ENCODE results near the gene RNU6-9.

The RNU6-9 gene

DNA sequence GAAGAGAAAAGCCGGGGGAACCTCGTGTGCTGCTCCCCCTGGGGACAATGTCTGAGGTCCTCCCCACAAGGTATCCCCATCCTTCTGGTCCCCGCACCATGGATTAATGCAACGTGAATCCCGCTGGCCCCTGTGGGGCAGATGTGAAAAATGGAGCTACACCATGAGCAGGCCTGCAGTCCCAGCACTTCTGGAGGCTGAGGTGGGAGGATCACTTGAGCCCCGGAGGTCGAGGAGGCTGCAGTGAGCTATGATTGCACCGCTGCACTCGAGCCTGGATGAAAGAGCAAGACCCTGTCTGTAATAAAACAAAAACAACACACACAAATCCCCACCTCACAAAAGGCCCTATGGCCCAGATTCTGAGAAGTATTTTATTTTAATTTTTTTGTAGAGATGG lies 35.0 kb upstream of the RNU6-9 start:
- no peak overlapping the region for H3K4me2 ChIP-seq (ENCODE audit: low read length)
- H3K9ac ChIP-seq: no peak overlapping the region
- no peak overlapping the region for H3K27ac ChIP-seq
- H3K9me3 ChIP-seq (ENCODE audit: control insufficient read depth, low read length): no peaks in the 10 kb centered on the region
- no peak overlapping the region for H3K4me3 ChIP-seq (ENCODE audit: low read depth, low read length)
- TF ChIP-seq, protein P1, sequence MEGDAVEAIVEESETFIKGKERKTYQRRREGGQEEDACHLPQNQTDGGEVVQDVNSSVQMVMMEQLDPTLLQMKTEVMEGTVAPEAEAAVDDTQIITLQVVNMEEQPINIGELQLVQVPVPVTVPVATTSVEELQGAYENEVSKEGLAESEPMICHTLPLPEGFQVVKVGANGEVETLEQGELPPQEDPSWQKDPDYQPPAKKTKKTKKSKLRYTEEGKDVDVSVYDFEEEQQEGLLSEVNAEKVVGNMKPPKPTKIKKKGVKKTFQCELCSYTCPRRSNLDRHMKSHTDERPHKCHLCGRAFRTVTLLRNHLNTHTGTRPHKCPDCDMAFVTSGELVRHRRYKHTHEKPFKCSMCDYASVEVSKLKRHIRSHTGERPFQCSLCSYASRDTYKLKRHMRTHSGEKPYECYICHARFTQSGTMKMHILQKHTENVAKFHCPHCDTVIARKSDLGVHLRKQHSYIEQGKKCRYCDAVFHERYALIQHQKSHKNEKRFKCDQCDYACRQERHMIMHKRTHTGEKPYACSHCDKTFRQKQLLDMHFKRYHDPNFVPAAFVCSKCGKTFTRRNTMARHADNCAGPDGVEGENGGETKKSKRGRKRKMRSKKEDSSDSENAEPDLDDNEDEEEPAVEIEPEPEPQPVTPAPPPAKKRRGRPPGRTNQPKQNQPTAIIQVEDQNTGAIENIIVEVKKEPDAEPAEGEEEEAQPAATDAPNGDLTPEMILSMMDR (IDR thresholded peaks at IDR 0.05): no peak
- H3K36me3 ChIP-seq (ENCODE audit: control insufficient read depth, insufficient read depth, low read length): no peaks in the 10 kb centered on the region
- H2AFZ ChIP-seq: no peak overlapping the region
- H3K79me2 ChIP-seq: no peaks in the 10 kb centered on the region
- no peaks in the 10 kb centered on the region for H3K4me1 ChIP-seq
- no peaks in the 10 kb centered on the region for H3K27me3 ChIP-seq (ENCODE audit: control insufficient read depth, insufficient read depth, low read length)

DNA sequence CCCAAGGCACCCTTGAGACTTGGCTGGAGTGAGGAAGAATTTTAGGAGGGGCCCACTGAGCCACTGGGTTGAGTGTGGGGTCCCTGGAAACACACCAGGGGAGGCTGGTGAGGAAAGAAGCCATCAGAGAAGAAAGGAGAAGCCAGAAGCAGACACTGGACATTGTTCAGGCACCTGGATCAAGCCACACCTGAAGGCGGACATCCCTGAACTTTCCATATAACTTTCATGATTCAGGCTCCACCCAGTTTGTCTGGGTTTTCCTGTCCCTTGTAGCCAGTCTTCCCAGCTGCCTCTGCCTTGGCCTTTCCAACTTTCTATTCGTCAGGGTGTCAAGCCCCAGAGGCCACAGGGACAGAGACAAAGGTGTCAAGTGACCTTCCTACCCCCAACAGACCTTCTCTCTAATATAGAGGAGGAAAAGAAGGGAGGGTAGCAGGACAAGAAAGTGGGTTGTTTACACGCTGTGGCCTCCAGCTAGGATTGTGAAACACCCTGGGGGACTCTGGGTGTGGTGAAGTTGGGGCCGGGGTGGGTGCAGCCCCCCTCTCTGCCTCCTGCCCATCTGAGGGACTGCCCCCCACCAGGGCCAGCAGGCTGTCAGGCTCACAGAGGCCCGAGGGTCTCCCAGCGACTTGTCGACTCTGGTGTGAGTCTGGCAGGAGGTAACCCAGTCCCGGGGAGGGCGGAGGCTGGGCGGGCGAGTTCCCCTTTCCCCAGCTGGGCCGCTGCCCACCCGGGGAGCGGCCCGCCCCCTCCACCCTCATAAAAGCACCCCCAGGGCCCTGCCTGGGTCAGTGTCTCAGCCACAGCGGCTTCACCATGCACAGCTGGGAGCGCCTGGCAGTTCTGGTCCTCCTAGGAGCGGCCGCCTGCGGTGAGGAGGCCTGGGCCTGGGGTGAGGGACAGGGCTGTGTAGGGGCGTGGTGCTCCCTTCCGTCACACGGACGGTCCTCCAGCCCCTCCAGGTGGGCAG lies 34.1 kb upstream of the RNU6-9 start, which contains the start of gene CFD:
TSS of gene CFD (plus strand) at position 797 of the 976 bp plus-strand sequence. CDS start at position 823, 26 bp downstream.
- no peaks in the 10 kb centered on the region for H3K79me2 ChIP-seq
- TF ChIP-seq, protein P1 (IDR thresholded peaks at IDR 0.05): no peak
- H3K4me1 ChIP-seq: no peaks in the 10 kb centered on the region
- no peak within 1 kb of the TSS for H3K9ac ChIP-seq
- no peak within 1 kb of the TSS for H3K27ac ChIP-seq
- peak within 1 kb of the TSS; percentile 77 for H2AFZ ChIP-seq
- H3K36me3 ChIP-seq (ENCODE audit: control insufficient read depth, insufficient read depth, low read length): no peaks in the 10 kb centered on the region
- no peaks in the 10 kb centered on the region for H3K27me3 ChIP-seq (ENCODE audit: control insufficient read depth, insufficient read depth, low read length)
- no peaks in the 10 kb centered on the region for H3K9me3 ChIP-seq (ENCODE audit: control insufficient read depth, low read length)
- H3K4me3 ChIP-seq (ENCODE audit: low read depth, low read length): peak within 1 kb of the TSS; percentile 44
- H3K4me2 ChIP-seq (ENCODE audit: low read length): peak within 1 kb of the TSS; percentile 65

DNA sequence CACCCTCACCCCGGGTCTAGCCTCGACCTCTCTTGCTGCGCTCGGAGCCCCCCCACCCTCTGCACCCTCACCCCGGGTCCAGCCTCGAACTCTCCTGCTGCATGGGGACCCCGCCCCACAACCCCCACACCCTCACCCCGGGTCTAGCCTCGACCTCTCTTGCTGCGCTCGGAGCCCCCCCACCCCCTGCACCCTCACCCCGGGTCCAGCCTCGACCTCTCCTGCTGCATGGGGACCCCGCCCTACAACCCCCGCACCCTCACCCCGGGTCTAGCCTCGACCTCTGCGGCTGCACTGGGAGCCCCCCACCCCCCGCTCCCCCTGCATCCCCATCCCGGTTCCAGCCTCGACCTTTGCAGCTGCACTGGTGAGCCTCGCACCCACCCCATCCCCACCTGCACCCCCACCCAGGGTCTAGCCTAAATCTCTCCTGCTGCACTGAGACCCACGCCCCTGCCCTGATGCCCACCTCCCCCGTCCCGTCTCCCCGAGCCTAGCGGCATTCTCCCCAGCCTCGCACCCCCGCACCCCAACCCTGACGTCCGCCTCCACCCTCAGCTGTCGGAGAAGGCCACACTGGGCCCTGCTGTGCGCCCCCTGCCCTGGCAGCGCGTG lies 32.0 kb upstream of the RNU6-9 start:
- H3K9me3 ChIP-seq (ENCODE audit: control insufficient read depth, low read length): no peaks in the 10 kb centered on the region
- H3K36me3 ChIP-seq (ENCODE audit: control insufficient read depth, insufficient read depth, low read length): no peaks in the 10 kb centered on the region
- H3K4me3 ChIP-seq (ENCODE audit: low read depth, low read length): no peak overlapping the region
- H2AFZ ChIP-seq: no peak overlapping the region
- H3K4me1 ChIP-seq: no peaks in the 10 kb centered on the region
- no peaks in the 10 kb centered on the region for H3K27me3 ChIP-seq (ENCODE audit: control insufficient read depth, insufficient read depth, low read length)
- H3K27ac ChIP-seq: no peak overlapping the region
- no peak overlapping the region for H3K4me2 ChIP-seq (ENCODE audit: low read length)
- H3K79me2 ChIP-seq: no peaks in the 10 kb centered on the region
- TF ChIP-seq, protein P1 (IDR thresholded peaks at IDR 0.05): no peak
- no peak overlapping the region for H3K9ac ChIP-seq

- H3K4me1 ChIP-seq: no peaks in the 10 kb centered on the region
- no peaks in the 10 kb centered on the region for H3K36me3 ChIP-seq (ENCODE audit: control insufficient read depth, insufficient read depth, low read length)
- TF ChIP-seq, protein P1 (IDR thresholded peaks at IDR 0.05): no peak
- H3K79me2 ChIP-seq: no peaks in the 10 kb centered on the region
- H3K9me3 ChIP-seq (ENCODE audit: control insufficient read depth, low read length): no peaks in the 10 kb centered on the region
- no peak overlapping the region for H3K4me3 ChIP-seq (ENCODE audit: low read depth, low read length)
- H2AFZ ChIP-seq: no peak overlapping the region
- no peak overlapping the region for H3K27ac ChIP-seq
- H3K9ac ChIP-seq: no peak overlapping the region
- no peak overlapping the region for H3K4me2 ChIP-seq (ENCODE audit: low read length)
- no peaks in the 10 kb centered on the region for H3K27me3 ChIP-seq (ENCODE audit: control insufficient read depth, insufficient read depth, low read length)
Observed at GRCh38 chr19:861756-862580, 31.3 kb upstream of the RNU6-9 start.
